Breast epithelium (tissue), 4 donors: ENCODE measurements around the gene AHNAK. TPM values are rescaled to one million over a fixed set of nuclear protein-coding genes. Genes with fewer than 3 reads are reported as not detected.
"Not testable (repeated sequence)": the region's sequence is repeated elsewhere in the genome, so short reads cannot be mapped to it uniquely, and the experiment has no call there.

Source experiments
- DNase-seq, 2 donors: peaks; one replicate each; pipeline ENCODE4 v3.0.0-alpha.2; 2019; ENCODE audit warnings: low spot score in 2 of 2
- H3K27ac ChIP-seq, 2 donors: fragments of 200-600 bp; sonication (generic) in 1 of 2; one replicate each; pipeline ENCODE4 v1.5.1; 2016 to 2019; ENCODE audit warnings: mild to moderate bottlenecking in 1 of 2
- H3K27me3 ChIP-seq, 2 donors: fragments of 200-600 bp; sonication (generic) in 1 of 2; one replicate each; pipeline versions ENCODE4 v1.5.1 to v1.6.0; 2017 to 2019; ENCODE audit warnings: control low read depth in 1 of 2, mild to moderate bottlenecking in 1 of 2
- H3K36me3 ChIP-seq: fragments of 200-600 bp; one replicate; pipeline ENCODE4 v1.5.1; 2019
- H3K4me1 ChIP-seq, 2 donors: fragments of 200-600 bp; sonication (generic); one replicate each; pipeline ENCODE4 v1.5.1; 2016 to 2019; ENCODE audit warnings: control low read depth in 1 of 2
- H3K4me3 ChIP-seq, 3 donors: fragments of 200-600 bp; sonication (generic); 1 replicate in 2 of 3; 2 replicates in 1 of 3; pipeline ENCODE4 v1.5.1; 2016 to 2019; ENCODE audit warnings: mild to moderate bottlenecking in 3 of 3, moderate library complexity in 2 of 3
- H3K9me3 ChIP-seq, 2 donors: fragments of 200-600 bp; sonication (generic) in 1 of 2; one replicate each; pipeline ENCODE4 v1.5.1; 2016 to 2019; ENCODE audit warnings: control low read depth in 1 of 2
- POLR2A ChIP-seq: fragments of 450-650 bp; IDR thresholded peaks from one replicate; pipeline ENCODE4 v1.6.1; 2016; ENCODE audit warnings: antibody characterized with exemption, mild to moderate bottlenecking, moderate library complexity
- POLR2AphosphoS5 ChIP-seq, 3 donors: sonication (generic); formaldehyde crosslinking; IDR thresholded peaks; one replicate each; pipeline ENCODE4 v1.6.1; 2017; ENCODE audit warnings: antibody characterized with exemption in 3 of 3
- intact Hi-C: fragments of 100-400 bp; cut with DNase I; formaldehyde crosslinking; loops from one replicate; pipeline ENCODE4 v1.15.1; 2023; ENCODE audit warnings: low total_unique reads
- total RNA-seq, 3 donors: library from RNA; depleted of rRNA; stranded (reverse); fragments of >200 nt; gene quantifications; one replicate each; pipeline ENCODE4 v1.1.0, GENCODE V29; 2016
- TF ChIP-seq, protein P1 (sequence below), 3 donors: fragments of 450-650 bp; IDR thresholded peaks; one replicate each; pipeline ENCODE4 v1.5.1; 2016 to 2017; ENCODE audit warnings: antibody characterized with exemption in 3 of 3, mild to moderate bottlenecking in 3 of 3, moderate library complexity in 3 of 3

AHNAK gene
- total RNA-seq, 3 donors from 2014 or later: 636 to 1,393 (median 1,040) TPM

DNA sequence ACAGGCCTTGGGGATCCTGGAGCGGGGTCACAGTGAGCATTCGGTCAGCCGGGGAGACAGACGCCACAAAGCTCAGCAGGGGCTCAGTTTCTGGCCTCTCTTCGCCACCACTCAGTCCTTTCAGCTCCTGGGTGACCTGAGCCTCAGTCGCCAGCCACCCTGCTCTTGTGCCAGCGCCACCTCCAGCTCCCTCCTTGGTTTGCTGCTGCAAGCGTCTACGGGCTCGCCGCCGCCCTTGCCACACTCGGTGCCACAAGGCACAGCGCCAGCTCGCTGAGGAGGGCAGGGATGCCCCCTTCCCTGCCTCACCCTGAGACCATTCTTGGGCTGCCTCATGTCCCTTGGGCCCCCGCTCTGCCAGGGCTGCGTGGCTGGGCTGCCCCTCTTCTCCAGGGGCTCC, 28.6 kb upstream of the AHNAK start:
- no peaks in the 10 kb centered on the region for H3K27me3 ChIP-seq
- peak overlapping the region; percentile 90 to 95 for H3K27ac ChIP-seq
- no peaks in the 10 kb centered on the region for H3K9me3 ChIP-seq
- H3K36me3 ChIP-seq: no peaks in the 10 kb centered on the region
- intact Hi-C loops: no loop called here
- peaks cover 0 to 9% of the 10 kb centered on the region in 2 donors for H3K4me1 ChIP-seq
- DNase-seq: no peak
- peak overlapping the region; percentile 76 to 88 (median 87) for H3K4me3 ChIP-seq
- TF ChIP-seq POLR2AphosphoS5 (IDR thresholded peaks at IDR 0.05): no peak
- no peak for TF ChIP-seq POLR2A
- TF ChIP-seq, protein P1, sequence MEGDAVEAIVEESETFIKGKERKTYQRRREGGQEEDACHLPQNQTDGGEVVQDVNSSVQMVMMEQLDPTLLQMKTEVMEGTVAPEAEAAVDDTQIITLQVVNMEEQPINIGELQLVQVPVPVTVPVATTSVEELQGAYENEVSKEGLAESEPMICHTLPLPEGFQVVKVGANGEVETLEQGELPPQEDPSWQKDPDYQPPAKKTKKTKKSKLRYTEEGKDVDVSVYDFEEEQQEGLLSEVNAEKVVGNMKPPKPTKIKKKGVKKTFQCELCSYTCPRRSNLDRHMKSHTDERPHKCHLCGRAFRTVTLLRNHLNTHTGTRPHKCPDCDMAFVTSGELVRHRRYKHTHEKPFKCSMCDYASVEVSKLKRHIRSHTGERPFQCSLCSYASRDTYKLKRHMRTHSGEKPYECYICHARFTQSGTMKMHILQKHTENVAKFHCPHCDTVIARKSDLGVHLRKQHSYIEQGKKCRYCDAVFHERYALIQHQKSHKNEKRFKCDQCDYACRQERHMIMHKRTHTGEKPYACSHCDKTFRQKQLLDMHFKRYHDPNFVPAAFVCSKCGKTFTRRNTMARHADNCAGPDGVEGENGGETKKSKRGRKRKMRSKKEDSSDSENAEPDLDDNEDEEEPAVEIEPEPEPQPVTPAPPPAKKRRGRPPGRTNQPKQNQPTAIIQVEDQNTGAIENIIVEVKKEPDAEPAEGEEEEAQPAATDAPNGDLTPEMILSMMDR (IDR thresholded peaks at IDR 0.05): no peak

DNA sequence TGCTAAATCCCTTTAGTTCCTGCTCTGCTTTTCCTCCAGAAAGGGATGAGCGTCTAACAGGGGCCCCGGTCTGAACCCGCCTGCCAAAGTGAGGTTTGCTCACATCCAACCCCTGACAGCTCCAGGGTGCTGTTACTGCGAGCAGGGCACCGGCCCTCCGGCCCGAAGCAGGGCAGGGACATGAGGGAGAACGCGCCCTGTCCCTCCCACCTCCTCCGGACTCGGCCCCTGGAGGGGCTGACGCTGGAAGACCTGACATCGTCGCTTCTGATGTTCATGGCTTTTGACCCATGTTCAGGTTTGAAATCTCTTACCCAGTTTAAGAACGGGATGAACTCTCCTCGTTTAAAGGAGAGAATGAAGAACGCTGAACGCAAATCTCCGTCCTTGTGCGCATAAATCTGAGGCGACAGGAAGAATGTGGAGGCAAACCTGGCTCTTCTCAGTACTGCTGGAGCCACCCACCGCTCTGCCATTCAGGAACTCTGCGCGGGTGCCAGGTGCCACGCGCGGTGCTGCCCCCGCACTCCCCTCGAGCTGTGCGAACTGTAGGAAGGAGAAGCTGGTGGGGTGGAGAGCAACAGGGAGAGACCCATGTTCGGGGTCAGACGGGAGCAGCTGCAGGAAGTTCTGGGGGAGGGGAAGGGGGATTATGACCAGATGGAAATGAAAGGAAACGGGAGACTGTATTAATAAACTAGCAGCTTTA, 27.9 kb upstream of the AHNAK start:
- no peak for TF ChIP-seq POLR2A
- peak in 1 of 3 donors; percentile 23 for TF ChIP-seq POLR2AphosphoS5 (IDR thresholded peaks at IDR 0.05)
- Histone ChIP-seq H3K27ac (peak overlapping the region; percentile 90 to 95), H3K4me3 (peak overlapping the region; percentile 76 to 88 (median 87)), H3K9me3 (no peaks in the 10 kb centered on the region), H3K36me3 (no peaks in the 10 kb centered on the region), H3K27me3 (no peaks in the 10 kb centered on the region), H3K4me1 (peaks cover 0 to 9% of the 10 kb centered on the region in 2 donors)
- intact Hi-C loops: no loop called here
- DNase-seq: peak in 1 of 2 donors; percentile 32

DNA sequence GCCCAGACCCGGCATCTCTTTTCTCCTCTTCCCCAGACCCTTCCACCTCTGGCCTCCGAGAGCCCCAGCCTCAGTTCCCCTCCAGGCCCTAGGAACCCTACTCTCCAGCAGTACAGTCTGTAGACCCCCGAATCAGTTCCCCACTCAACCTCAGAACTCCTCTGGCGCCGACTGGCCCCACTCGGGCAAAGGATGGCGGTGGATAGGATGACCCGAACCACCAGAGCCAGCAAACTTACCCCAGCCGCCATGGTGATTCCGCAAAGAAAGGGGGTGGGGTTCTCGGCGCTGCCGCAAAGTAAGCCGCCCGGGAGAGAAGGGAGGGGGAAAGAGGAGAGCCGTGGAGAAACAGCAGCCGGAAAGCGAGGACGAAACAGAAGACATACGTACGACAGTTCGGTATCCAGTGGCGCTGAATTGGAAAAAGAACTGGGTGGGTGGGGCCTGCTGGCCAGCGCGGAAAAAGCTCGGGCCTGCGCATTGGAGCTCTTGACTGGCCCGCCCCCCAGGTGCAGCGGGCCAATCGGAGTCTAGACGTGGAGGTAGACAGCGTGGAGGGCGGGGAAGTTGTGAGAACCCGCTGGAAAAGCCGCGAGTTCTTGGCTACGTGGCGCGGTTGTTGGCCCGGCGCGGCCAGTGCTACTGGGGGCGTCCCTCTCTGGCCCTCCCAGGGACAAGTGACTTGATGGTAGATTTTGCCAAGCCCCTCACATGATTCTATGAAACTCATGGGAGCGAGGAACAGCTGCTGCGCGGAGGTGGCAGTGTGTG, 27.2 kb upstream of the AHNAK start, which contains the start of gene EEF1G:
TSS of gene EEF1G (minus strand) at position 300 of the 771 bp plus-strand sequence. CDS start at position 251, 49 bp downstream.
- Histone ChIP-seq H3K36me3 (no peaks in the 10 kb centered on the region), H3K4me3 (peak within 1 kb of the TSS; percentile 76 to 88 (median 87)), H3K27ac (peak within 1 kb of the TSS; percentile 90 to 95), H3K27me3 (no peaks in the 10 kb centered on the region), H3K4me1 (peaks cover 0 to 9% of the 10 kb centered on the region in 2 donors), H3K9me3 (no peaks in the 10 kb centered on the region)
- peak; percentile 98 to 99 for DNase-seq
- TF ChIP-seq POLR2A (peak; percentile 85), POLR2AphosphoS5 (IDR thresholded peaks at IDR 0.05) (peak; percentile 54 to 76 (median 69))
- TF ChIP-seq, protein P1 (IDR thresholded peaks at IDR 0.05): no peak
- intact Hi-C loops: no loop called here

DNA sequence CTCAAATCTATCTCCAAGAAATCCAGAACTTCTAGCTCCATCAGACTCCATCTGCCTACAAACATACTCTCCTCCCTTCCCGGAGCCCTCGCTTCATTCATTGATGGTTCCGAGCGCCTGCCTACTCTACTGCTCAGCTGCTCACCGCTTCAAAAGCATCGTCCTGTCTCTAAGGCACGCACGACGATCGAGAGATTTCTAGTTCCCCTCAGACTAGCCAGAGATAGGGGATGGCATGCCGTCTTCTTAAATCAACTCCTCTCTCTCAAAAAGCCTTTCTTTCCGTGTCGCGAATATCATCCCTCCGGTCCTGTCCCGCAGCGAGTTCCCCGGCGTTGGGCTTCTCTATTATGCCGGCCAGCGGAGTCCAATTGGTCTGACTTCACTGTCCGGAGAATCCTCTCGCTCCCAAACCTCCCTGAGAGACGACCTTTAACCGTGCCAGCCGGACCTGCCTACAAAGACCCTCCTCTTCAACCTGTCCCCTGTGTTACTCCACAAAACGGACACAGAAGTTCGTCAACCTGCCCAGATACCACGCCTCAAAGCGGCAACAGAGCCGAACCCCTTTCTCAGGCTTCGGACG, 26.5 kb upstream of the AHNAK start:
- TF ChIP-seq, protein P1 (IDR thresholded peaks at IDR 0.05): no peak
- TF ChIP-seq POLR2AphosphoS5 (IDR thresholded peaks at IDR 0.05): no peak
- no peaks in the 10 kb centered on the region for H3K36me3 ChIP-seq
- H3K4me1 ChIP-seq: peaks cover 0 to 9% of the 10 kb centered on the region in 2 donors

DNA sequence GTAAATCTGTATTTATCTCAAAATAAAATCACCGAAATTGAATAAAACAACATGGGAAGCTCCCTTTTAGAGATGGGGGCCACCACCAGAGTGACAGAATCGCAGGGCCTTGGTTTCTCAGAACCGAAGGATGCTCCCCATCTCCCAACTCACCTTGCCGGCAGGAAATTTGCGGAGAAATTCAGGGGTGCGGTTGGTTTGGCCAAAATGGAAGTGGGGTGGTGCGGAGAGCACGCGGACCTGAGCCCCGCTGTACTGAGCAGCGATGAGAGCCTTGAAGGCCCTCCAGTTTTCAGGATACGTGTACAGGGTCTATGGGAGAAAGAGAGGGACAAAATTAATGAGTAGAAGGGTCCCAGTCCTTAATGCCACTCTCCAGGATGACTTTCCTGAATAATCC, 25.8 kb upstream of the AHNAK start:
- Histone ChIP-seq H3K4me3 (peak overlapping the region; percentile 76 to 88 (median 87)), H3K4me1 (peaks cover 0 to 9% of the 10 kb centered on the region in 2 donors), H3K36me3 (no peaks in the 10 kb centered on the region), H3K9me3 (no peaks in the 10 kb centered on the region), H3K27me3 (no peaks in the 10 kb centered on the region), H3K27ac (peak overlapping the region; percentile 86 to 90)
- DNase-seq: no peak
- TF ChIP-seq POLR2A: no peak
- TF ChIP-seq, protein P1 (IDR thresholded peaks at IDR 0.05): no peak
- no peak for TF ChIP-seq POLR2AphosphoS5 (IDR thresholded peaks at IDR 0.05)
- intact Hi-C loops: no loop called here

More for the DNA sequence above, 26.5 kb upstream of the AHNAK start:
- H3K9me3 ChIP-seq: no peaks in the 10 kb centered on the region
- DNase-seq: no peak
- peak overlapping the region; percentile 76 to 88 (median 87) for H3K4me3 ChIP-seq
- intact Hi-C loops: no loop called here
- peak overlapping the region; percentile 86 to 90 for H3K27ac ChIP-seq
- H3K27me3 ChIP-seq: no peaks in the 10 kb centered on the region

DNA sequence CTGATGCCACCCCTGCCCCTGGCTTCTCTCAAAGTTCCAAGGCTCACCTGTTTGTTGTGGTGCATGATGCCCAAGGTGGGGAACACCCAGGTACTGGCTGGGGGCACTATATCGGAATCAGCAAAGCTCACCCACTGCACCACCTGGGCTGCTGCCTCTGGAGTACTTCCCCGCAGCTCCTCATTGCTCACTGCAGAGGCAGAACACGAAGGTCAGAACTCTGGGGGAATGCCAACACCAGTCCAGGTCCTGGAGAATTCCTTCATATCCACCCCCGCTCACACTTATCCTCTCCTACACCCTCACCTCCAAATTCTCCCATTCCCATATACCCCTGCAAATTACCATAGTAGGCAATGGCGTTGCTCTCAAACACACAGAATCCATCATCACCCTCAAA, 24.9 kb upstream of the AHNAK start:
- not testable (repeated sequence) for H3K27ac ChIP-seq, H3K4me1 ChIP-seq

DNA sequence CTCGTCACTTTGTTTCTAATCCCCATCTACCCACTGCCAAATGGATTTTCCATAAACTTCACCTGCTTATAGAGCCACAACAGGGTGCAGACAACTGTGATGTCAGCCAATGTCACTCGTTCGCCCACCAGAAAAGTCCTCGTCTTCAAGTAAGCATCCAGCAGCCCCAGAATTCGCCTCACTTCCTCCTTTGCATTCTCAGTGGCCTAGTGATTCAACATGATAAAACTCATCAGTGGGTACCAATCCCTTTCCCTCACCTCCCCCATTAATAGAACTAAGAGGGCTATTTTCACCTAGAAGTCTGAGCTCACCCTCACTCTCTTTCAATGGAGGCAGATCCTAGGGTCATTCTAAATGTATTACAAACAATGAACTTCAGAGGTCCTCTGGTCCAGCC, 24.3 kb upstream of the AHNAK start:
- H3K4me3 ChIP-seq, H3K36me3 ChIP-seq, DNase-seq, H3K4me1 ChIP-seq, intact Hi-C loops, H3K9me3 ChIP-seq, H3K27ac ChIP-seq, H3K27me3 ChIP-seq: not testable (repeated sequence)

More for the DNA sequence above, 24.9 kb upstream of the AHNAK start:
- H3K36me3 ChIP-seq, DNase-seq, H3K9me3 ChIP-seq, intact Hi-C loops, H3K27me3 ChIP-seq, H3K4me3 ChIP-seq: not testable (repeated sequence)
